Activated CD4-positive, alpha-beta T cell treated with anti-CD3 and anti-CD28 coated beads for 1 hour (primary cell): Measurements from ENCODE around the gene ACSF3.
A peak's percentile ranks its signal among the peaks of the same experiment; 100 is the strongest.
"Not testable (repeated sequence)": the region's sequence is repeated elsewhere in the genome, so short reads cannot be mapped to it uniquely, and the experiment has no call there.

Experiments used
- DNase-seq: peaks from one replicate; pipeline ENCODE4 v3.0.0-alpha.2; 2020

ACSF3 gene

GRCh38 chr16:89165681-89165979, 72.0 kb downstream of the ACSF3 start:
- not testable (repeated sequence) for DNase-seq

GRCh38 chr16:89166696-89167424, 73.2 kb downstream of the ACSF3 start:
- no peak for DNase-seq

- DNase-seq: peak; percentile 77
Observed at GRCh38 chr16:89167425-89167941, 73.8 kb downstream of the ACSF3 start.

GRCh38 chr16:89168381-89169189, 74.9 kb downstream of the ACSF3 start:
- DNase-seq: no peak

GRCh38 chr16:89169778-89170177, 76.1 kb downstream of the ACSF3 start:
- DNase-seq: no peak

- no peak for DNase-seq
Observed at GRCh38 chr16:89170346-89171215, 76.9 kb downstream of the ACSF3 start.

GRCh38 chr16:89171216-89172170, 77.8 kb downstream of the ACSF3 start, which contains the start of gene CDH15:
Gene CDH15 (plus strand): TSS chr16:89171748. CDS start chr16:89171832, 84 bp downstream.
- DNase-seq: peak; percentile 89

- DNase-seq: no peak
Observed at GRCh38 chr16:89172171-89172527, 78.5 kb downstream of the ACSF3 start.

GRCh38 chr16:89172528-89173173, 79.0 kb downstream of the ACSF3 start:
- DNase-seq: no peak

GRCh38 chr16:89173174-89173921, 79.7 kb downstream of the ACSF3 start:
- no peak for DNase-seq

GRCh38 chr16:89174055-89174827, 80.6 kb downstream of the ACSF3 start:
- DNase-seq: no peak

- DNase-seq: no peak
Observed at GRCh38 chr16:89174877-89175276, 81.2 kb downstream of the ACSF3 start.

GRCh38 chr16:89175280-89176146, 81.9 kb downstream of the ACSF3 start:
- no peak for DNase-seq

- no peak for DNase-seq
Observed at GRCh38 chr16:89176147-89176690, 82.6 kb downstream of the ACSF3 start.

GRCh38 chr16:89176717-89177116, 83.1 kb downstream of the ACSF3 start:
- no peak for DNase-seq

- DNase-seq: no peak
Observed at GRCh38 chr16:89177501-89177900, 83.8 kb downstream of the ACSF3 start.

- DNase-seq: no peak
Observed at GRCh38 chr16:89178453-89179147, 84.9 kb downstream of the ACSF3 start.

- no peak for DNase-seq
Observed at GRCh38 chr16:89179148-89179484, 85.5 kb downstream of the ACSF3 start.
